Tibial nerve (tissue), 4 donors: ENCODE measurements around the gene USP25.

Source experiments
- EP300 ChIP-seq, 2 donors: sonication (generic); formaldehyde crosslinking; IDR thresholded peaks; one replicate each; pipeline ENCODE4 v1.6.1; 2017; ENCODE audit warnings: antibody characterized with exemption in 2 of 2, mild to moderate bottlenecking in 1 of 2
- POLR2A ChIP-seq, 2 donors: fragments of 450-650 bp; IDR thresholded peaks; one replicate each; pipeline ENCODE4 v1.6.1; 2017; ENCODE audit warnings: antibody characterized with exemption in 2 of 2, mild to moderate bottlenecking in 2 of 2, moderate library complexity in 2 of 2
- TF ChIP-seq, protein P1 (sequence below), 5 experiments: fragments of 200-600 bp in 3 of 5; fragments of 450-650 bp in 2 of 5; sonication (generic) in 3 of 5; IDR thresholded peaks; one replicate each; pipeline ENCODE4 v1.5.1; 2016 to 2019; ENCODE audit warnings: antibody characterized with exemption in 5 of 5, mild to moderate bottlenecking in 3 of 5, moderate library complexity in 2 of 5

- TF ChIP-seq, protein P1, sequence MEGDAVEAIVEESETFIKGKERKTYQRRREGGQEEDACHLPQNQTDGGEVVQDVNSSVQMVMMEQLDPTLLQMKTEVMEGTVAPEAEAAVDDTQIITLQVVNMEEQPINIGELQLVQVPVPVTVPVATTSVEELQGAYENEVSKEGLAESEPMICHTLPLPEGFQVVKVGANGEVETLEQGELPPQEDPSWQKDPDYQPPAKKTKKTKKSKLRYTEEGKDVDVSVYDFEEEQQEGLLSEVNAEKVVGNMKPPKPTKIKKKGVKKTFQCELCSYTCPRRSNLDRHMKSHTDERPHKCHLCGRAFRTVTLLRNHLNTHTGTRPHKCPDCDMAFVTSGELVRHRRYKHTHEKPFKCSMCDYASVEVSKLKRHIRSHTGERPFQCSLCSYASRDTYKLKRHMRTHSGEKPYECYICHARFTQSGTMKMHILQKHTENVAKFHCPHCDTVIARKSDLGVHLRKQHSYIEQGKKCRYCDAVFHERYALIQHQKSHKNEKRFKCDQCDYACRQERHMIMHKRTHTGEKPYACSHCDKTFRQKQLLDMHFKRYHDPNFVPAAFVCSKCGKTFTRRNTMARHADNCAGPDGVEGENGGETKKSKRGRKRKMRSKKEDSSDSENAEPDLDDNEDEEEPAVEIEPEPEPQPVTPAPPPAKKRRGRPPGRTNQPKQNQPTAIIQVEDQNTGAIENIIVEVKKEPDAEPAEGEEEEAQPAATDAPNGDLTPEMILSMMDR (IDR thresholded peaks at IDR 0.05) = no peak
- TF ChIP-seq EP300 (IDR thresholded peaks at IDR 0.05) (no peak), POLR2A (IDR thresholded peaks at IDR 0.05) (no peak)
Measured at GRCh38 chr21:15688016-15688415, 41.8 kb upstream of the USP25 start.
